Measurements from ENCODE around the gene OR2L5.

OR2L5 gene

GRCh38 chr1:248054671-248055070, 41.2 kb downstream of the OR2L5 start:
- TF ChIP-seq, protein P1, sequence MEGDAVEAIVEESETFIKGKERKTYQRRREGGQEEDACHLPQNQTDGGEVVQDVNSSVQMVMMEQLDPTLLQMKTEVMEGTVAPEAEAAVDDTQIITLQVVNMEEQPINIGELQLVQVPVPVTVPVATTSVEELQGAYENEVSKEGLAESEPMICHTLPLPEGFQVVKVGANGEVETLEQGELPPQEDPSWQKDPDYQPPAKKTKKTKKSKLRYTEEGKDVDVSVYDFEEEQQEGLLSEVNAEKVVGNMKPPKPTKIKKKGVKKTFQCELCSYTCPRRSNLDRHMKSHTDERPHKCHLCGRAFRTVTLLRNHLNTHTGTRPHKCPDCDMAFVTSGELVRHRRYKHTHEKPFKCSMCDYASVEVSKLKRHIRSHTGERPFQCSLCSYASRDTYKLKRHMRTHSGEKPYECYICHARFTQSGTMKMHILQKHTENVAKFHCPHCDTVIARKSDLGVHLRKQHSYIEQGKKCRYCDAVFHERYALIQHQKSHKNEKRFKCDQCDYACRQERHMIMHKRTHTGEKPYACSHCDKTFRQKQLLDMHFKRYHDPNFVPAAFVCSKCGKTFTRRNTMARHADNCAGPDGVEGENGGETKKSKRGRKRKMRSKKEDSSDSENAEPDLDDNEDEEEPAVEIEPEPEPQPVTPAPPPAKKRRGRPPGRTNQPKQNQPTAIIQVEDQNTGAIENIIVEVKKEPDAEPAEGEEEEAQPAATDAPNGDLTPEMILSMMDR (IDR thresholded peaks at IDR 0.05; ENCODE audit: low read depth, low read length) = no peak
- H3K4me3 ChIP-seq (ENCODE audit: low read depth, low read length) = no peak overlapping the region

DNA sequence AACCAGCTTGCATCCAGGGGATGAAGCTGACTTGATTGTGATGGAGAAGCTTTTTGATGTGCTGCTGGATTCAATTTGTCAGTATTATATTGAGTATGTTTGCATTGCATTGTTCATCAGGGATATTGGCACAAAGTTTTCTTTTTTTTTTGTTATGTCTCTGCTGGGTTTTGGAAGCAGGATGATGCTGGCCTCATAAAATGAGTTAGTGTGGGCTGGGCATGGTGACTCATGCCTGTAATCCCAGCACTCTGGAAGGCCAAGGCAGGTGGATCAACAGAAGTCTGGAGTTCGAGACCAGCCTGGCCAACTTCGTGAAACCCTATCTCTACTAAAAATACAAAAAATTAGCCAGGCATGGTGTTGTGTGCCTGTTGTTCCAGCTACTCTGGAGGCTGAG, 41.8 kb downstream of the OR2L5 start:
- no peak overlapping the region for H3K4me3 ChIP-seq (ENCODE audit: low read depth, low read length)
- TF ChIP-seq, protein P1 (IDR thresholded peaks at IDR 0.05; ENCODE audit: low read depth, low read length) = no peak

GRCh38 chr1:248065071-248065470, 51.6 kb downstream of the OR2L5 start:
- TF ChIP-seq, protein P1 (IDR thresholded peaks at IDR 0.05; ENCODE audit: low read depth, low read length) = no peak
- no peak overlapping the region for H3K4me3 ChIP-seq (ENCODE audit: low read depth, low read length)

- TF ChIP-seq, protein P1 (IDR thresholded peaks at IDR 0.05; ENCODE audit: low read depth, low read length) = no peak
- no peak overlapping the region for H3K4me3 ChIP-seq (ENCODE audit: low read depth, low read length)
Observed at GRCh38 chr1:248065604-248066003, 52.1 kb downstream of the OR2L5 start.
